HepG2 (cell line): ENCODE data around the gene GPR61. TPM values are rescaled to one million over a fixed set of nuclear protein-coding genes. Genes with fewer than 3 reads are reported as not detected.

Experiments
- ATF7-NPFF ChIP-seq: sonication (generic); formaldehyde crosslinking; IDR thresholded peaks from 2 replicates; pipeline ENCODE4 v1.8.1; 2023; ENCODE audit warnings: mild to moderate bottlenecking, low read depth, missing genetic modification reagents, moderate library complexity
- CBX5 ChIP-seq: sonication (generic); formaldehyde crosslinking; IDR thresholded peaks from 2 replicates; pipeline ENCODE4 v1.4.0; 2020; ENCODE audit warnings: missing genetic modification reagents, borderline replicate concordance
- ISX ChIP-seq: sonication (generic); formaldehyde crosslinking; conservative IDR thresholded peaks from 2 replicates; pipeline ENCODE4 v1.5.0; 2020; ENCODE audit warnings: missing genetic modification reagents
- RNF2 ChIP-seq: fragments of 450-650 bp; conservative IDR thresholded peaks from 2 replicates; pipeline ENCODE4 v1.6.1; 2016; ENCODE audit warnings: low read depth
- SIN3B ChIP-seq: fragments of 150-350 bp; IDR thresholded peaks from 2 replicates; pipeline ENCODE4 v1.6.1; 2014; ENCODE audit warnings: low read length
- SOX13 ChIP-seq, 3 experiments: fragments of 450-650 bp in 1 of 3; sonication (generic) in 1 of 3; formaldehyde crosslinking in 1 of 3; IDR thresholded peaks in 2 of 3; conservative IDR thresholded peaks in 1 of 3; 2 replicates each; pipeline versions ENCODE4 v1.5.0 to v1.6.1; 2016 to 2020; ENCODE audit warnings: antibody characterized with exemption in 1 of 3, mild to moderate bottlenecking in 1 of 3, missing compliant biosample characterization in 1 of 3, missing genetic modification reagents in 1 of 3, moderate library complexity in 1 of 3
- SUZ12 ChIP-seq: fragments of 150-350 bp; IDR thresholded peaks from 2 replicates; pipeline ENCODE4 v1.6.1; 2014; ENCODE audit warnings: low read depth, low read length
- TBP ChIP-seq: sonication (generic); formaldehyde crosslinking; IDR thresholded peaks from 2 replicates; pipeline ENCODE4 v1.5.0; 2020; ENCODE audit warnings: missing genetic modification reagents
- THYN1 ChIP-seq: sonication (generic); formaldehyde crosslinking; IDR thresholded peaks from 2 replicates; pipeline ENCODE4 v1.8.1; 2023; ENCODE audit warnings: low read depth, mild to moderate bottlenecking, moderate library complexity, missing genetic modification reagents, borderline replicate concordance
- ZNF143 ChIP-seq: sonication (generic); formaldehyde crosslinking; IDR thresholded peaks from 2 replicates; pipeline ENCODE4 v1.4.0; 2020; ENCODE audit warnings: missing genetic modification reagents
- ZNF180 ChIP-seq: sonication (generic); formaldehyde crosslinking; IDR thresholded peaks from 2 replicates; pipeline ENCODE4 v1.4.0; 2020; ENCODE audit warnings: low read depth, missing genetic modification reagents, borderline replicate concordance
- ZNF350 ChIP-seq: sonication (generic); formaldehyde crosslinking; IDR thresholded peaks from 2 replicates; pipeline ENCODE4 v1.4.0; 2020; ENCODE audit warnings: mild to moderate bottlenecking, low read depth, missing genetic modification reagents, borderline replicate concordance
- ZNF530 ChIP-seq: sonication (generic); formaldehyde crosslinking; IDR thresholded peaks from 2 replicates; pipeline ENCODE4 v1.5.0; 2020; ENCODE audit warnings: low read depth, mild to moderate bottlenecking, missing genetic modification reagents
- ZNF75D ChIP-seq: sonication (generic); formaldehyde crosslinking; IDR thresholded peaks from 2 replicates; pipeline ENCODE4 v1.8.1; 2023; ENCODE audit warnings: missing genetic modification reagents, mild to moderate bottlenecking, borderline replicate concordance
- ZNF839 ChIP-seq: sonication (generic); formaldehyde crosslinking; IDR thresholded peaks from 2 replicates; pipeline ENCODE4 v1.4.0; 2020; ENCODE audit warnings: missing genetic modification reagents, mild to moderate bottlenecking, borderline replicate concordance
- ZSCAN9 ChIP-seq: IDR thresholded peaks from 2 replicates; pipeline ENCODE4 v1.6.1; 2016; ENCODE audit warnings: borderline replicate concordance
- polyA plus RNA-seq, 8 experiments: library from polyadenylated mRNA; depleted of rRNA in 3 of 8; stranded (reverse) in 7 of 8; unstranded in 1 of 8; fragments of >200 nt; fragmentation: Illumina TruSeq in 4 of 8; extraction: Trizol in 4 of 8; gene quantifications; 2 replicates each; pipeline versions ENCODE4 v1.2.1 to v1.2.3, GENCODE V29; 2011 to 2016; ENCODE audit warnings: low read depth in 4 of 8, missing spikeins in 1 of 8, mixed read lengths in 1 of 8; ENCODE audit not compliant: insufficient read depth in 1 of 8
- total RNA-seq, 5 experiments: library from RNA; depleted of rRNA; stranded (reverse); fragments of >200 nt; fragmentation: Illumina TruSeq; extraction: Trizol; gene quantifications; 2 replicates each; pipeline ENCODE4 v1.2.3, GENCODE V29; 2016; ENCODE audit warnings: low read depth in 1 of 5
- TF ChIP-seq, protein P1 (sequence below): sonication (generic); formaldehyde crosslinking; IDR thresholded peaks from 2 replicates; pipeline ENCODE4 v1.8.0; 2022; ENCODE audit warnings: mild to moderate bottlenecking, missing genetic modification reagents, moderate library complexity
- TF ChIP-seq, protein P2 (sequence below): sonication (generic); formaldehyde crosslinking; IDR thresholded peaks from 2 replicates; pipeline ENCODE4 v1.4.0; 2020; ENCODE audit warnings: missing genetic modification reagents
- TF ChIP-seq, protein P3 (sequence below): sonication (generic); formaldehyde crosslinking; IDR thresholded peaks from 2 replicates; pipeline ENCODE4; 2020; ENCODE audit warnings: missing genetic modification reagents, mild to moderate bottlenecking, borderline replicate concordance
- TF ChIP-seq, protein P4 (sequence below): sonication (generic); formaldehyde crosslinking; IDR thresholded peaks from 2 replicates; pipeline ENCODE4 v1.4.0; 2020; ENCODE audit warnings: missing genetic modification reagents
- TF ChIP-seq, protein P5 (sequence below): sonication (generic); formaldehyde crosslinking; IDR thresholded peaks from 2 replicates; pipeline ENCODE4 v1.9.0; 2021; ENCODE audit warnings: missing genetic modification reagents, borderline replicate concordance

GPR61 gene
- total and polyA plus RNA-seq, 2 of the 13 experiments (the other 11 are each of a cell fraction or from before 2014, with no cell fraction given), result not detected

DNA sequence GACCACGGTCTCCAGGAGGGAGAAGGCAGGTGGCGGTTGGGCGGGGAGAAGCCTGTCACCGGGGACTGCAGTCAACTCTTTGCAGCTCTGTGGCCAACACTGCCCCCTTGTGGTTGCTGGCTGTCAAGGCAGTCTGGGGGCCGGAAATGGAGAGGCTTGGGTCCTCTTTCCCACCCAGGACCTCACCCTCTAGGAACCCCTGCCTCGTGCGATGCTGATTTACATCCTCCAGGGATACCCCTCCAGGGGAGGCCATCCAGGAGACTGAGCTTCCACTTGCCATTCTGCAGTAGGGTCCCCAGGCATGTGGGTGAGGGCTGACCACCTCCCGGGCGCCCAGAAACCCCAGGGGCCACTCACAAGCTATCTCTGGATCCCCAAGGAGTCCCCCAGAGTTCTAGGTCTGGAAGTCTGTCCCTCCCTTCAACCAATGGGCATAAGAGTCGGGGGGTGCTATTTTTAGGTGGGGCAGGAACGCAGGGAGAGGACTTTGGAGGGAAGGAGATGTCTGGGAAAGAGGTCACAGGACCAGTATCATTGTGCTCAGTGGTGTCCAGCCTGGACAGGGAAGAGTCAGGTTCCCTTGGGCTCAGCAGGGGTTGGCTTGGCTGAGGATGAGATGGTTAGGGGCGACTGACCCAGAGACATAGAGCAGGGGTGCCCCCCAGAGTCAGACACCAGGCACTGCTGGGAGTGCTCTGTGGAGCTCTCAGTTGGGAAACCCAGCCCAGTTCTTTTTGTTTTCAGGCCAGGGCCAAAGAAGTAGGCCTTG, 7.1 kb upstream of the GPR61 start (continued):
- TF ChIP-seq TBP (CRISPR knock-in tag), result no peak
- TF ChIP-seq ZNF180 (CRISPR knock-in tag), result no peak
- TF ChIP-seq, protein P1, sequence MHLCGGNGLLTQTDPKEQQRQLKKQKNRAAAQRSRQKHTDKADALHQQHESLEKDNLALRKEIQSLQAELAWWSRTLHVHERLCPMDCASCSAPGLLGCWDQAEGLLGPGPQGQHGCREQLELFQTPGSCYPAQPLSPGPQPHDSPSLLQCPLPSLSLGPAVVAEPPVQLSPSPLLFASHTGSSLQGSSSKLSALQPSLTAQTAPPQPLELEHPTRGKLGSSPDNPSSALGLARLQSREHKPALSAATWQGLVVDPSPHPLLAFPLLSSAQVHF (CRISPR knock-in tag), result no peak
- TF ChIP-seq, protein P2, sequence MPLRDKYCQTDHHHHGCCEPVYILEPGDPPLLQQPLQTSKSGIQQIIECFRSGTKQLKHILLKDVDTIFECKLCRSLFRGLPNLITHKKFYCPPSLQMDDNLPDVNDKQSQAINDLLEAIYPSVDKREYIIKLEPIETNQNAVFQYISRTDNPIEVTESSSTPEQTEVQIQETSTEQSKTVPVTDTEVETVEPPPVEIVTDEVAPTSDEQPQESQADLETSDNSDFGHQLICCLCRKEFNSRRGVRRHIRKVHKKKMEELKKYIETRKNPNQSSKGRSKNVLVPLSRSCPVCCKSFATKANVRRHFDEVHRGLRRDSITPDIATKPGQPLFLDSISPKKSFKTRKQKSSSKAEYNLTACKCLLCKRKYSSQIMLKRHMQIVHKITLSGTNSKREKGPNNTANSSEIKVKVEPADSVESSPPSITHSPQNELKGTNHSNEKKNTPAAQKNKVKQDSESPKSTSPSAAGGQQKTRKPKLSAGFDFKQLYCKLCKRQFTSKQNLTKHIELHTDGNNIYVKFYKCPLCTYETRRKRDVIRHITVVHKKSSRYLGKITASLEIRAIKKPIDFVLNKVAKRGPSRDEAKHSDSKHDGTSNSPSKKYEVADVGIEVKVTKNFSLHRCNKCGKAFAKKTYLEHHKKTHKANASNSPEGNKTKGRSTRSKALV, result no peak
- TF ChIP-seq ZSCAN9 (CRISPR knock-in tag), result no peak
- no peak for TF ChIP-seq ISX (CRISPR knock-in tag)
- TF ChIP-seq, protein P3, sequence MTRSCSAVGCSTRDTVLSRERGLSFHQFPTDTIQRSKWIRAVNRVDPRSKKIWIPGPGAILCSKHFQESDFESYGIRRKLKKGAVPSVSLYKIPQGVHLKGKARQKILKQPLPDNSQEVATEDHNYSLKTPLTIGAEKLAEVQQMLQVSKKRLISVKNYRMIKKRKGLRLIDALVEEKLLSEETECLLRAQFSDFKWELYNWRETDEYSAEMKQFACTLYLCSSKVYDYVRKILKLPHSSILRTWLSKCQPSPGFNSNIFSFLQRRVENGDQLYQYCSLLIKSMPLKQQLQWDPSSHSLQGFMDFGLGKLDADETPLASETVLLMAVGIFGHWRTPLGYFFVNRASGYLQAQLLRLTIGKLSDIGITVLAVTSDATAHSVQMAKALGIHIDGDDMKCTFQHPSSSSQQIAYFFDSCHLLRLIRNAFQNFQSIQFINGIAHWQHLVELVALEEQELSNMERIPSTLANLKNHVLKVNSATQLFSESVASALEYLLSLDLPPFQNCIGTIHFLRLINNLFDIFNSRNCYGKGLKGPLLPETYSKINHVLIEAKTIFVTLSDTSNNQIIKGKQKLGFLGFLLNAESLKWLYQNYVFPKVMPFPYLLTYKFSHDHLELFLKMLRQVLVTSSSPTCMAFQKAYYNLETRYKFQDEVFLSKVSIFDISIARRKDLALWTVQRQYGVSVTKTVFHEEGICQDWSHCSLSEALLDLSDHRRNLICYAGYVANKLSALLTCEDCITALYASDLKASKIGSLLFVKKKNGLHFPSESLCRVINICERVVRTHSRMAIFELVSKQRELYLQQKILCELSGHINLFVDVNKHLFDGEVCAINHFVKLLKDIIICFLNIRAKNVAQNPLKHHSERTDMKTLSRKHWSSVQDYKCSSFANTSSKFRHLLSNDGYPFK (CRISPR knock-in tag), result no peak; the same call in 1 of the 2 replicates
- TF ChIP-seq ZNF839 (CRISPR knock-in tag), result no peak
- no peak for TF ChIP-seq THYN1 (CRISPR knock-in tag)
- no peak for TF ChIP-seq ATF7-NPFF
- TF ChIP-seq RNF2, result no peak
- no peak for TF ChIP-seq SUZ12
- TF ChIP-seq ZNF143 (CRISPR knock-in tag), result no peak
- peak; percentile 25; the same call in 1 of the 2 replicates for TF ChIP-seq ZNF350 (CRISPR knock-in tag)
- no peak for TF ChIP-seq ZNF530 (CRISPR knock-in tag)
- no peak for TF ChIP-seq SOX13 (IDR thresholded peaks at IDR 0.05)
- TF ChIP-seq SOX13 (CRISPR knock-in tag; conservative IDR thresholded peaks at IDR 0.05 in 1 of 2, IDR thresholded peaks at IDR 0.05 in 1 of 2), result no peak
- TF ChIP-seq CBX5 (CRISPR knock-in tag), result no peak
- TF ChIP-seq, protein P4, sequence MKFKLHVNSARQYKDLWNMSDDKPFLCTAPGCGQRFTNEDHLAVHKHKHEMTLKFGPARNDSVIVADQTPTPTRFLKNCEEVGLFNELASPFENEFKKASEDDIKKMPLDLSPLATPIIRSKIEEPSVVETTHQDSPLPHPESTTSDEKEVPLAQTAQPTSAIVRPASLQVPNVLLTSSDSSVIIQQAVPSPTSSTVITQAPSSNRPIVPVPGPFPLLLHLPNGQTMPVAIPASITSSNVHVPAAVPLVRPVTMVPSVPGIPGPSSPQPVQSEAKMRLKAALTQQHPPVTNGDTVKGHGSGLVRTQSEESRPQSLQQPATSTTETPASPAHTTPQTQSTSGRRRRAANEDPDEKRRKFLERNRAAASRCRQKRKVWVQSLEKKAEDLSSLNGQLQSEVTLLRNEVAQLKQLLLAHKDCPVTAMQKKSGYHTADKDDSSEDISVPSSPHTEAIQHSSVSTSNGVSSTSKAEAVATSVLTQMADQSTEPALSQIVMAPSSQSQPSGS (CRISPR knock-in tag), result no peak
- TF ChIP-seq ZNF75D (CRISPR knock-in tag), result no peak
- TF ChIP-seq, protein P5, sequence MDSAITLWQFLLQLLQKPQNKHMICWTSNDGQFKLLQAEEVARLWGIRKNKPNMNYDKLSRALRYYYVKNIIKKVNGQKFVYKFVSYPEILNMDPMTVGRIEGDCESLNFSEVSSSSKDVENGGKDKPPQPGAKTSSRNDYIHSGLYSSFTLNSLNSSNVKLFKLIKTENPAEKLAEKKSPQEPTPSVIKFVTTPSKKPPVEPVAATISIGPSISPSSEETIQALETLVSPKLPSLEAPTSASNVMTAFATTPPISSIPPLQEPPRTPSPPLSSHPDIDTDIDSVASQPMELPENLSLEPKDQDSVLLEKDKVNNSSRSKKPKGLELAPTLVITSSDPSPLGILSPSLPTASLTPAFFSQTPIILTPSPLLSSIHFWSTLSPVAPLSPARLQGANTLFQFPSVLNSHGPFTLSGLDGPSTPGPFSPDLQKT, result no peak
- no peak for TF ChIP-seq SIN3B
